H1 (cell line): ENCODE data around the gene C4orf46. TPM values are rescaled to one million over a fixed set of nuclear protein-coding genes. Genes with fewer than 3 reads are reported as not detected.

Experiments used
- CTCF ChIA-PET: fragments of 300-600 bp; sonication (Branson Sonifier 250); formaldehyde crosslinking; loops from one replicate; lab custom pipeline; 2021; ENCODE audit not compliant: partially characterized antibody; lab: Charles Lee
- POLR2A ChIA-PET: fragments of 300-600 bp; sonication (Branson Sonifier 250); formaldehyde crosslinking; loops from one replicate; lab custom pipeline; 2021; ENCODE audit warnings: inconsistent platforms; ENCODE audit not compliant: partially characterized antibody; lab: Charles Lee
- DNase-seq, 2 experiments: peaks; one replicate each; pipeline versions ENCODE4 v3.0.0 to v3.0.0-alpha.2; 2010 to 2022; ENCODE audit warnings: low spot score in 2 of 2, low read depth in 1 of 2, mixed read lengths in 1 of 2
- FAIRE-seq: peaks from 2 replicates; lab custom pipeline; 2011; peaks lifted over from hg19 to GRCh38; lab: Jason Lieb, UNC
- H2AFZ ChIP-seq: 2 replicates; pipeline ENCODE4 v1.8.1; 2012; ENCODE audit warnings: low read length, inconsistent platforms
- H2AK5ac ChIP-seq: 2 replicates; pipeline ENCODE4 v1.6.1; 2013; ENCODE audit warnings: low read depth, low read length
- H2BK120ac ChIP-seq: replicated peaks from 2 replicates; pipeline ENCODE3; 2013; ENCODE audit warnings: low read depth, low read length, inconsistent platforms
- H2BK12ac ChIP-seq: 2 replicates; pipeline ENCODE4 v1.6.1; 2013; ENCODE audit warnings: low read depth, low read length
- H2BK15ac ChIP-seq: 2 replicates; pipeline ENCODE4 v1.6.1; 2013; ENCODE audit warnings: low read length
- H2BK20ac ChIP-seq: 2 replicates; pipeline ENCODE4 v1.6.1; 2013; ENCODE audit warnings: low read length
- H2BK5ac ChIP-seq: 2 replicates; pipeline ENCODE4 v1.6.1; 2013; ENCODE audit warnings: low read depth, low read length
- H3K14ac ChIP-seq: 2 replicates; pipeline ENCODE4 v1.6.1; 2013; ENCODE audit warnings: inconsistent platforms; ENCODE audit not compliant: insufficient read length
- H3K18ac ChIP-seq: 2 replicates; pipeline ENCODE4 v1.6.1; 2013; ENCODE audit warnings: low read length; ENCODE audit errors: extremely low read depth
- H3K23ac ChIP-seq: 2 replicates; pipeline ENCODE4 v1.6.1; 2013; ENCODE audit warnings: inconsistent platforms; ENCODE audit not compliant: insufficient read length
- H3K23me2 ChIP-seq: 2 replicates; pipeline ENCODE4 v1.6.1; 2013; ENCODE audit warnings: low read depth, low read length
- H3K27ac ChIP-seq: 2 replicates; pipeline ENCODE4 v1.6.1; 2011; ENCODE audit warnings: low read depth, low read length, inconsistent platforms
- H3K27me3 ChIP-seq, 4 experiments: replicated peaks in 1 of 4; 1 replicate in 1 of 4; 2 replicates in 3 of 4; pipeline versions ENCODE4 v1.6.1 to v1.8.1; 2011 to 2013; ENCODE audit warnings: low read length in 3 of 4, mild to moderate bottlenecking in 3 of 4, inconsistent platforms in 2 of 4, mixed read lengths in 2 of 4, moderate library complexity in 1 of 4; ENCODE audit not compliant: control insufficient read depth in 3 of 4, insufficient read depth in 3 of 4; ENCODE audit errors: extremely low read depth in 1 of 4
- H3K36me3 ChIP-seq, 4 experiments: 2 replicates each; pipeline versions ENCODE4 v1.6.1 to v1.8.1; 2011 to 2013; ENCODE audit warnings: mild to moderate bottlenecking in 4 of 4, low read length in 3 of 4, moderate library complexity in 2 of 4, control low read depth in 1 of 4, inconsistent platforms in 1 of 4; ENCODE audit not compliant: insufficient read depth in 4 of 4, control insufficient read depth in 2 of 4
- H3K4ac ChIP-seq: replicated peaks from 2 replicates; pipeline ENCODE3; 2013; ENCODE audit warnings: low read length, low read depth, mixed read lengths, inconsistent platforms; ENCODE audit not compliant: insufficient read length
- H3K4me1 ChIP-seq, 4 experiments: replicated peaks in 1 of 4; 1 replicate in 1 of 4; 2 replicates in 3 of 4; pipeline versions ENCODE4 v1.6.1 to v1.8.1; 2011 to 2013; ENCODE audit warnings: low read length in 3 of 4, inconsistent platforms in 2 of 4, mixed read lengths in 1 of 4; ENCODE audit not compliant: insufficient read depth in 4 of 4, control insufficient read depth in 3 of 4
- H3K4me2 ChIP-seq, 2 experiments: 2 replicates each; pipeline versions ENCODE4 v1.6.1 to v1.8.1; 2011 to 2013; ENCODE audit warnings: low read depth in 2 of 2, low read length in 2 of 2, control low read depth in 1 of 2, inconsistent platforms in 1 of 2, mild to moderate bottlenecking in 1 of 2; ENCODE audit not compliant: insufficient read depth in 1 of 2
- H3K4me3 ChIP-seq, 4 experiments: fragments of 200-600, 300-600 bp in 1 of 4; sonication (generic), shearing (Covaris generic), sonication (Bioruptor Twin) in 1 of 4; 2 replicates each; pipeline versions ENCODE4 v1.5.1 to v1.8.1; 2011 to 2016; ENCODE audit warnings: low read length in 4 of 4, low read depth in 3 of 4, control low read depth in 2 of 4, inconsistent platforms in 2 of 4, mild to moderate bottlenecking in 2 of 4, mixed read lengths in 1 of 4, moderate library complexity in 1 of 4; ENCODE audit not compliant: insufficient read depth in 2 of 4; ENCODE audit errors: extremely low read depth in 1 of 4
- H3K56ac ChIP-seq: replicated peaks from 2 replicates; pipeline ENCODE3; 2013; ENCODE audit warnings: low read depth, mild to moderate bottlenecking, mixed read lengths, low read length, inconsistent platforms; ENCODE audit not compliant: insufficient read length
- H3K79me1 ChIP-seq: 2 replicates; pipeline ENCODE4 v1.6.1; 2013; ENCODE audit warnings: low read depth, low read length, control low read depth
- H3K79me2 ChIP-seq, 2 experiments: 2 replicates each; pipeline versions ENCODE4 v1.6.1 to v1.8.1; 2012 to 2013; ENCODE audit warnings: low read length in 2 of 2, mild to moderate bottlenecking in 2 of 2, inconsistent platforms in 1 of 2; ENCODE audit not compliant: insufficient read depth in 2 of 2, control insufficient read depth in 1 of 2
- H3K9ac ChIP-seq, 4 experiments: replicated peaks in 1 of 4; 1 replicate in 1 of 4; 2 replicates in 3 of 4; pipeline versions ENCODE4 v1.6.1 to v1.8.1; 2011 to 2013; ENCODE audit warnings: low read depth in 3 of 4, low read length in 3 of 4, control low read depth in 2 of 4, mild to moderate bottlenecking in 2 of 4, moderate library complexity in 2 of 4, inconsistent platforms in 1 of 4; ENCODE audit errors: extremely low read depth in 1 of 4
- H3K9me3 ChIP-seq, 2 experiments: 2 replicates each; pipeline versions ENCODE4 v1.6.1 to v1.8.1; 2012 to 2013; ENCODE audit warnings: mild to moderate bottlenecking in 2 of 2, moderate library complexity in 2 of 2, control low read depth in 1 of 2, inconsistent platforms in 1 of 2, low read depth in 1 of 2, low read length in 1 of 2, mixed read lengths in 1 of 2; ENCODE audit not compliant: insufficient read depth in 2 of 2
- H4K20me1 ChIP-seq, 2 experiments: replicated peaks in 1 of 2; 2 replicates each; pipeline versions ENCODE3 to v1.8.1; 2011 to 2013; ENCODE audit warnings: inconsistent platforms in 2 of 2, low read length in 2 of 2, mild to moderate bottlenecking in 1 of 2; ENCODE audit not compliant: insufficient read depth in 2 of 2, control insufficient read depth in 1 of 2
- H4K5ac ChIP-seq: 2 replicates; pipeline ENCODE4 v1.6.1; 2013; ENCODE audit warnings: low read length, low read depth, mixed read lengths, inconsistent platforms; ENCODE audit not compliant: insufficient read length
- H4K8ac ChIP-seq: 2 replicates; pipeline ENCODE4 v1.8.0; 2013; ENCODE audit warnings: mild to moderate bottlenecking, moderate library complexity, low read length, inconsistent platforms; ENCODE audit not compliant: insufficient read depth; ENCODE audit errors: extremely low read depth
- H4K91ac ChIP-seq: replicated peaks from 2 replicates; pipeline ENCODE3; 2013; ENCODE audit warnings: low read length, mixed read lengths, inconsistent platforms; ENCODE audit not compliant: insufficient read length
- HDAC6 ChIP-seq: IDR thresholded peaks from one replicate; pipeline ENCODE4 v1.7.1; 2012; ENCODE audit warnings: low read depth, mild to moderate bottlenecking, inconsistent platforms, low read length, moderate library complexity
- TEAD4 ChIP-seq: IDR thresholded peaks from 2 replicates; pipeline ENCODE4 v1.6.1; 2012; ENCODE audit warnings: low read depth, low read length, inconsistent platforms, mixed read lengths
- whole genome bisulfite sequencing, 2 experiments: shearing (Covaris generic) in 1 of 2; methylation state at CpG; one replicate each; pipeline versions ENCODE4 v1.1.6 to v1.1.7; 2013 to 2015; ENCODE audit warnings: low lambda C conversion rate in 2 of 2, mixed read lengths in 2 of 2, inconsistent platforms in 1 of 2, low coverage in 1 of 2, missing lambda C conversion rate in 1 of 2; ENCODE audit not compliant: insufficient replicate concordance in 2 of 2, insufficient coverage in 1 of 2, insufficient read length in 1 of 2; ENCODE audit errors: extremely low coverage in 1 of 2, missing lambda C conversion rate in 1 of 2; 5-methylcytosine and 5-hydroxymethylcytosine counted together
- polyA plus RNA-seq, 7 experiments: library from polyadenylated mRNA; depleted of rRNA in 3 of 7; stranded (reverse) in 5 of 7; unstranded in 2 of 7; fragments of >200 nt in 5 of 7; fragments of 200-250 nt in 2 of 7; gene quantifications; 1 replicate in 5 of 7; 2 replicates in 1 of 7; 4 replicates in 1 of 7; pipeline versions ENCODE4 v1.2.1 to v1.2.3, GENCODE V29; 2011 to 2013; ENCODE audit warnings: missing spikeins in 2 of 7, mixed read lengths in 2 of 7
- total RNA-seq: library from RNA; stranded (reverse); fragmentation: NEBNext Ultra II Directional; extraction: Animal tissue kit (Norgen Biotek cat#: 25700); gene quantifications from 2 replicates; pipeline ENCODE4 v1.2.1, GENCODE V29; 2021

Gene C4orf46
- total and polyA plus RNA-seq, 2 of the 8 experiments (the other 6 are each of a cell fraction or from before 2014, with no cell fraction given) = 19.8 to 28.6 TPM

DNA sequence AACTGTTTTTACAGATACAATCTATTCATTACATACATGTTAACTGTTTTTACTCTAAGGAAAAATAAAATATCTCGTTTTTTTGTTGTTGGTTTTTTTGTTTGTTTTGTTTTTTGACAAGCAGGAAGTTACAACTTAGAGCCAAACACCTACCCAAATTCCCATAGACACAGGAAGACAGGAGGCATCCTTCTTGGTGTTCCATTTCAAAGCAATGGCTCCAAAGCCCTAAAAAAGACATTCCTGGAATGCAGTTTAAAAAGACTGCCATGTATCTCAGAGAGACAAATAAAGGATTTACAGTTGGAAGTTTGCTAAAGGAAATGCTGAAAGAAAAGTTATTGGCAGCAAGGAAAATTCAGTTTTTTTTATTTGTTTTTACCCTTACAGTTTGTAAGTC, 17.1 kb upstream of the C4orf46 start:
- no peak overlapping the region for H2BK5ac ChIP-seq
- H3K23me2 ChIP-seq = no peaks in the 10 kb centered on the region
- no peak overlapping the region for H4K8ac ChIP-seq
- no peak overlapping the region for H2BK120ac ChIP-seq
- ChIA-PET CTCF (no interaction called here), POLR2A (no interaction called here)
- H4K20me1 ChIP-seq = no peaks in the 10 kb centered on the region
- no peak overlapping the region for H4K5ac ChIP-seq
- H3K14ac ChIP-seq = no peak overlapping the region
- no peak overlapping the region for H3K9ac ChIP-seq
- no peak overlapping the region for H2AFZ ChIP-seq
- no peak overlapping the region for H2AK5ac ChIP-seq
- H3K4me3 ChIP-seq = no peak overlapping the region
- no peaks in the 10 kb centered on the region for H3K9me3 ChIP-seq
- H4K91ac ChIP-seq = no peak overlapping the region
- no peak for FAIRE-seq
- no peaks in the 10 kb centered on the region for H3K36me3 ChIP-seq
- 89% methylated on average over 1 of the region's 1 CpG; no CpG with 5 or more reads in 1 of the 2 experiments for WGBS, 2 experiments
- no peaks in the 10 kb centered on the region for H3K27me3 ChIP-seq
- H3K4me1 ChIP-seq = no peaks in the 10 kb centered on the region
- H2BK12ac ChIP-seq = no peak overlapping the region
- no peak overlapping the region for H2BK20ac ChIP-seq
- H3K56ac ChIP-seq = no peak overlapping the region
- no peaks in the 10 kb centered on the region for H3K79me2 ChIP-seq
- no peaks in the 10 kb centered on the region for H3K79me1 ChIP-seq
- no peak for DNase-seq
- H3K27ac ChIP-seq = no peak overlapping the region
- TF ChIP-seq HDAC6 (no peak), TEAD4 (0 out of 2 replicates have a peak, but pooled peaks have one; percentile 45)
- no peak overlapping the region for H3K23ac ChIP-seq
- no peak overlapping the region for H3K4ac ChIP-seq
- H2BK15ac ChIP-seq = no peak overlapping the region
- H3K4me2 ChIP-seq = no peak overlapping the region
- no peak overlapping the region; the same call in 1 of the 2 replicates for H3K18ac ChIP-seq
